Erythroblast (primary cell): ENCODE measurements around the gene COX7A2.

Source experiments
- GATA1 ChIP-seq: IDR thresholded peaks from 2 replicates; pipeline ENCODE4 v1.6.1; 2011; ENCODE audit warnings: low read depth, mild to moderate bottlenecking, control low read depth, low read length, moderate library complexity
- POLR2A ChIP-seq: IDR thresholded peaks from 2 replicates; pipeline ENCODE4 v1.6.1; 2011; ENCODE audit warnings: mild to moderate bottlenecking, low read length

DNA sequence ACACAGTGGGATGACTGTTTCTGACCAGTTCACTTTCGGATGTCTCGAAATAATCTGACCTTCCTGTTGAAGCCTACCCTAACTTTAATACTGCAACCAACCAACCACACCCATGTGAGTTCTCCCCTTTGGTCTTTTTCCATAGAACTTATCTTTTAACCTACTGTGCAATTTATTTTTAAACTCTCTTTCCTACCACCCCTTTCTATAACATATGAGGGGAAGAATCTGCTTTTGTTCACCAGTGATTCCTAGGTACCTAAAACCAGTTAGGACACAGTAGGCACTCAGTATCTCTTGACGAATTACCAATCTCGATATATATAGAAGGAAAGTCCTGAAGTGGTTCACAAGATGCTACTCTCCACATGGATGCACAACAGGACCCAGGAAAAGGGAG lies 7.0 kb downstream of the COX7A2 start:
- TF ChIP-seq POLR2A = no peak
- no peak for TF ChIP-seq GATA1
